Prostate gland (tissue), 2 donors: ENCODE data around the gene SLC24A4. TPM values are rescaled to one million over a fixed set of nuclear protein-coding genes. Genes with fewer than 3 reads are reported as not detected.

ENCODE experiments used
- DNase-seq: peaks from one replicate; pipeline ENCODE4 v3.0.0-alpha.2; 2019; ENCODE audit warnings: low spot score
- H3K27ac ChIP-seq, 2 donors: fragments of 200-600 bp; sonication (generic); 2 replicates each; pipeline ENCODE4 v1.5.1; 2017 to 2019
- H3K27me3 ChIP-seq: fragments of 200-600 bp; sonication (generic); replicated peaks from 2 replicates; pipeline ENCODE4 v1.5.1; 2019; ENCODE audit not compliant: insufficient read depth
- H3K36me3 ChIP-seq, 2 donors: fragments of 200-600 bp; sonication (generic); 1 replicate in 1 of 2; 2 replicates in 1 of 2; pipeline versions ENCODE4 v1.5.1 to v1.8.1; 2017 to 2019
- H3K4me1 ChIP-seq: fragments of 200-600 bp; sonication (generic); replicated peaks from 2 replicates; pipeline ENCODE4 v1.5.1; 2019
- H3K4me3 ChIP-seq, 2 donors: fragments of 200-600 bp; sonication (generic); 2 replicates each; pipeline ENCODE4 v1.5.1; 2017 to 2019
- H3K9me3 ChIP-seq: fragments of 200-600 bp; sonication (generic); 2 replicates; pipeline ENCODE4 v1.5.1; 2017
- POLR2A ChIP-seq: fragments of 450-650 bp; IDR thresholded peaks from one replicate; pipeline ENCODE4 v1.6.1; 2016; ENCODE audit warnings: antibody characterized with exemption, mild to moderate bottlenecking
- POLR2AphosphoS5 ChIP-seq: sonication (generic); formaldehyde crosslinking; IDR thresholded peaks from one replicate; pipeline ENCODE4 v1.6.1; 2017; ENCODE audit warnings: antibody characterized with exemption
- WGBS: methylation state at CpG from one replicate; pipeline ENCODE4 v1.1.5; 2018; 5-methylcytosine and 5-hydroxymethylcytosine counted together
- intact Hi-C: fragments of 100-400 bp; cut with DNase I; formaldehyde crosslinking; loops from one replicate; pipeline ENCODE4 v1.14.2; 2022
- total RNA-seq, 2 donors: library from RNA; depleted of rRNA; stranded (reverse); fragments of >200 nt; gene quantifications; one replicate each; pipeline ENCODE4 v1.1.0, GENCODE V29; 2016
- TF ChIP-seq, protein P1 (sequence below), 4 experiments: fragments of 200-600 bp in 2 of 4; fragments of 450-650 bp in 2 of 4; sonication (generic) in 2 of 4; IDR thresholded peaks; 1 replicate in 3 of 4; 2 replicates in 1 of 4; pipeline ENCODE4 v1.5.1; 2016 to 2019; ENCODE audit warnings: antibody characterized with exemption in 4 of 4, mild to moderate bottlenecking in 2 of 4, moderate library complexity in 2 of 4

Gene SLC24A4
- total RNA-seq, 2 donors from 2014 or later, result 0.82 to 7.2 TPM

DNA sequence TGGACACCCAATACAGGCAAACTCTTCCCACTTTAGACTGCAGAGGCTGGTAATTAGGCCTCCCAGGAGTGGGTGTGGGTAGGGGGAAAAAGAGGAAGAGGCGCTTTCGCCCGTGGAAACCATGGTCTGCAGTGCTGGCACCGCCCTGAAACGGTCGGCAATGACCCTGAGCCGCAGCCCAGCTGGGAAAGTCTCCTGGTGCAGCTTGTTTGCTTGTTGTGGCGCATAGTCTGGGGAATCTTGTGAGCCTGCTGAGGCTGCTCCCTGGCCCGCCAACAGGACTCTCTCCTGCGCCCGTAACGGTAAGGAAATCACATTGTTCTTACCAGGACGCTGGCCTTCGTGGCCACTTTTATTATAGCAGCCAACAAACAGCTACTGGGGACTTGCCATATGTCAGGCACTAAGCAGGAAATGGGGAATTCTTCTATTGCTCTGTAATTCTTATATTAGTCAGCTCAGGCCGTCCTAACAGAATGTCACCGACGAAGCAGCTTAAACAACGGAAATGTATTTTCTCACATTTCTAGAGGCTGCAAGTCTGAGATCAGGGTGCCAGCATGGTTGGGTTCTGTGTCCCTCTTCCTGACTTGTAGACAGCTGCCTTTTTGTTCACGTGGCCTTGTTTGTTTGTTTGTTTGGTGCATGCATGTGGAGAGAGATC, 138.1 kb downstream of the SLC24A4 start:
- DNase-seq, result no peak

DNA sequence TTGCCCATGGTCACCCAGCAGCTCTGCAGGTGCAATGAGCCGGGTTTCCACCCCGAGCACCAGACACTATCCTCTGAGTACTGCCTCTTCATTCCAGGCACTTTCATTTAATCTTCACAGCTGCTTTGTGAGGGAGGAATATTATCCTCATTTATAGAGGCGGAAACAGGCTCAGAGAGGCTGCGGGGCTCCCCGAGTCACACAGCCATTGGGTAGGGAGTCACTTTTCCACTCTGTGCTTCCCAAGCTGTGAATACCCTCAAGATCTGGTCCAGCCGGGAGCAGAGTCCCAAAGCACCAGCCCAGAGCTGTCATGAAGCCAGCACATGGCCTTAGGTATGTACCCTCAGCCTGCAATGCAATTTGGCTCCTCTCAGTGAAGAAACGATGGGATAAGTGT, 138.9 kb downstream of the SLC24A4 start:
- intact Hi-C loops, result no loop called here
- no peaks in the 10 kb centered on the region for H3K36me3 ChIP-seq
- no peaks in the 10 kb centered on the region for H3K9me3 ChIP-seq
- H3K4me3 ChIP-seq, result no peak overlapping the region
- H3K27ac ChIP-seq, result no peak overlapping the region
- H3K27me3 ChIP-seq, result no peaks in the 10 kb centered on the region
- no peaks in the 10 kb centered on the region for H3K4me1 ChIP-seq
- no peak for DNase-seq
- 85% methylated on average over 7 of the region's 7 CpGs for WGBS
- TF ChIP-seq POLR2AphosphoS5 (no peak), POLR2A (no peak)
- TF ChIP-seq, protein P1, sequence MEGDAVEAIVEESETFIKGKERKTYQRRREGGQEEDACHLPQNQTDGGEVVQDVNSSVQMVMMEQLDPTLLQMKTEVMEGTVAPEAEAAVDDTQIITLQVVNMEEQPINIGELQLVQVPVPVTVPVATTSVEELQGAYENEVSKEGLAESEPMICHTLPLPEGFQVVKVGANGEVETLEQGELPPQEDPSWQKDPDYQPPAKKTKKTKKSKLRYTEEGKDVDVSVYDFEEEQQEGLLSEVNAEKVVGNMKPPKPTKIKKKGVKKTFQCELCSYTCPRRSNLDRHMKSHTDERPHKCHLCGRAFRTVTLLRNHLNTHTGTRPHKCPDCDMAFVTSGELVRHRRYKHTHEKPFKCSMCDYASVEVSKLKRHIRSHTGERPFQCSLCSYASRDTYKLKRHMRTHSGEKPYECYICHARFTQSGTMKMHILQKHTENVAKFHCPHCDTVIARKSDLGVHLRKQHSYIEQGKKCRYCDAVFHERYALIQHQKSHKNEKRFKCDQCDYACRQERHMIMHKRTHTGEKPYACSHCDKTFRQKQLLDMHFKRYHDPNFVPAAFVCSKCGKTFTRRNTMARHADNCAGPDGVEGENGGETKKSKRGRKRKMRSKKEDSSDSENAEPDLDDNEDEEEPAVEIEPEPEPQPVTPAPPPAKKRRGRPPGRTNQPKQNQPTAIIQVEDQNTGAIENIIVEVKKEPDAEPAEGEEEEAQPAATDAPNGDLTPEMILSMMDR (IDR thresholded peaks at IDR 0.05), result no peak

More for the DNA sequence above, 138.1 kb downstream of the SLC24A4 start:
- Histone ChIP-seq H3K9me3 (no peaks in the 10 kb centered on the region), H3K27ac (no peak overlapping the region), H3K27me3 (no peaks in the 10 kb centered on the region), H3K4me3 (no peak overlapping the region), H3K4me1 (no peaks in the 10 kb centered on the region), H3K36me3 (no peaks in the 10 kb centered on the region)
- TF ChIP-seq POLR2AphosphoS5, result no peak
- TF ChIP-seq, protein P1 (IDR thresholded peaks at IDR 0.05), result no peak
- no peak for TF ChIP-seq POLR2A
- intact Hi-C loops, result no loop called here
- WGBS, result 58% methylated on average over 18 of the region's 19 CpGs

- intact Hi-C loops, result no loop called here
- 90% methylated on average over 4 of the region's 4 CpGs for WGBS
- no peak for TF ChIP-seq POLR2AphosphoS5
- TF ChIP-seq, protein P1 (IDR thresholded peaks at IDR 0.05), result no peak
- TF ChIP-seq POLR2A, result no peak
Observed at GRCh38 chr14:92462568-92462967, 139.6 kb downstream of the SLC24A4 start.

DNA sequence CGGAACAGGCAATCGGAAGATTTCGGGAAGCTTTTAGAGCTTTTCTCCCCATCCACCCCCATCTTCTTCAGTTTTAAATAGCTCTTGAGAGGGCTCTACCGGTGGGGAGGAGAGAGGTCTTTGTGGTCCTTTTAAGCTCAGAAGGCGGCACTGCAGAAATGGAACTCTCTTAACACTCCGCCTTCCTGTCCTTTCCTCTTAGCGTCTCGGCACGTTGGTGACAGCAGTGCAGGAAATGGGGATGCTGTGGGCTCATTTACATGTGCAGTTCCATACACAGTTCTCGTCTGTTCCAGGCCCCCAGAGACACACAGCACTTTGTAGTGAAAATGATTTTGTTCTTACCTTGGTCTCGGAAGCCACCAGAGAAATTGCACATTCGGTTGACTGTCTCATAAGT, 140.2 kb downstream of the SLC24A4 start:
- no peak overlapping the region for H3K4me3 ChIP-seq
- H3K27me3 ChIP-seq, result no peaks in the 10 kb centered on the region
- H3K9me3 ChIP-seq, result no peaks in the 10 kb centered on the region
- no peaks in the 10 kb centered on the region for H3K36me3 ChIP-seq
- no peak overlapping the region for H3K27ac ChIP-seq
- intact Hi-C loops, result no loop called here
- TF ChIP-seq POLR2AphosphoS5, result no peak
- no peak for TF ChIP-seq POLR2A
- TF ChIP-seq, protein P1 (IDR thresholded peaks at IDR 0.05), result no peak
- no peaks in the 10 kb centered on the region for H3K4me1 ChIP-seq
- DNase-seq, result no peak
- WGBS, result 70% methylated on average over 12 of the region's 12 CpGs

More at GRCh38 chr14:92462568-92462967, 139.6 kb downstream of the SLC24A4 start:
- Histone ChIP-seq H3K36me3 (no peaks in the 10 kb centered on the region), H3K27me3 (no peaks in the 10 kb centered on the region), H3K4me1 (no peaks in the 10 kb centered on the region), H3K27ac (no peak overlapping the region), H3K4me3 (no peak overlapping the region), H3K9me3 (no peaks in the 10 kb centered on the region)
- no peak for DNase-seq

DNA sequence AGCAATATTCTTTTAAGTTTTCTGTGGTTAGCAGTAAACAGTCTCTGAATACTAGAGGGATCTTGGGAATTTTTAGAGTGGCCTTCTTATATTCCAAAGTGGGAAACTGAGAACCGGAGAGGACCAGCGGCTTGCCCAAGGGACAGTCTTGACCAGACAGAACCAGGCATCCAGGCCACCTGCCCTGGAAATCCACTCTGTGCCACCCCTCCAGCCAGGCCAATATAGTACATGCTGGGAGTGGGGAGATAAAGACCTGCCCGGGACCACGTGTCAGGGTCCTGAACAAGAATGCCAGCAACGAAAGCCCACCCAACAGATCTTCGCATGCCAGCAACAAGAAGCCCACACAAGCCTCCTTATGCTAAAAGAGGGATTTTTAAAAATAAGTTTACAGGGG, 141.2 kb downstream of the SLC24A4 start:
- WGBS, result 94% methylated on average over 6 of the region's 6 CpGs
- TF ChIP-seq POLR2A (no peak), POLR2AphosphoS5 (no peak)
- TF ChIP-seq, protein P1 (IDR thresholded peaks at IDR 0.05), result no peak
- no peak for DNase-seq
- intact Hi-C loops, result no loop called here
- Histone ChIP-seq H3K4me1 (no peaks in the 10 kb centered on the region), H3K27ac (no peak overlapping the region), H3K27me3 (no peaks in the 10 kb centered on the region), H3K36me3 (no peaks in the 10 kb centered on the region), H3K9me3 (no peaks in the 10 kb centered on the region), H3K4me3 (no peak overlapping the region)
